ENCODE results near the gene ATG13. TPM values are rescaled to one million over a fixed set of nuclear protein-coding genes. Genes with fewer than 3 reads are reported as not detected.

Gene ATG13
- total RNA-seq, 1 donor from 2014 or later: 37.4 TPM

- DNase-seq (no peak), ATAC-seq (ENCODE audit: poor library complexity) (no peak)
- intact Hi-C loops (cut with DNase I): no loop called here
These were observed 64.5 kb downstream of the ATG13 start for GRCh38 chr11:46681814-46682213.

DNA sequence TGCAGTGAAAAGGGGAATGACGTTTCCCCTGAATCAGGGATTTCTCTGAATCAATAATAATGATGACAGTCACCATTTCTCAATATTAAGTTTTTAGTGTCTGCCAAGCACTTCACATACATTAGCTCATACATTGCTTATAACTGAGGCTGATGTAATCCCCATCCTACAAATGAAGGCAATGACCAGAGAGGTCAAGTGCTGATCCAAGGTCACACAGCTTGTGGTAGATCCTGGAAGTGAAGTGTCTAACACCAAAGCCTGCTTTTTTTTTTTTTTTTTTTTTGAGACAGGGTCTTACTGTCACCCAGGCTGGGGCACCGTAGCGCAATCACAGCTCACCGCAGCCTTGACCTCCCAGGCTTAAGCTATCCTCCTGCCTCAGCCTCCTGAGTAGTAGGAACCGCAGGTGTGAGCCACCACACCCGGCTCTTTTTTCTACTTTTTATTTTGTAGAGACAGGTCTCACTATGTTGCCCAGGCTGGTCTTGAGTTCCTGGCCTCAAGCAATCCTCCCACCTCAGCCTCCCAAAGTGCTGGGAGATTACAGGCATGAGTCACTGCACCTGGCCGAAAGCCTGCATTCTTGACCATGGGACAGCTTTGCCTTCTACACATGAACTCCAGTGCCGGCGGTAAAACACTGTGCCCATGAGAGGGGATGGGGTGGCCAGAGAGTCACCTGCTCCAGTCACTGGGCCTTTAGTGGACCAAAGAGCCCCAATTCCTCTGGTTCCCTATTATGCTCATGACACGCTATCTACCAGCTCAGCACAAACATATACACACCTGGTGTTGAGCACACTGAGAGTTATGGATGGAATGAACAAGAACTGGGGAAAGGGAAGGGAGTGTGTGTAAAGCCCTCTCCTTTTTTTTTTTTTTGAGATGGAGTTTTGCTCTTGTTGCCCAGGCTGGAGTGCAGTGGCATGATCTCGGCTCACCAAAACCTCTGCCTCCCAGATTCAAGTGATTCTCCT is 65.7 kb downstream of the ATG13 start:
- no peak for DNase-seq
- intact Hi-C loops (cut with DNase I): no loop called here
- no peak for ATAC-seq (ENCODE audit: poor library complexity)

DNA sequence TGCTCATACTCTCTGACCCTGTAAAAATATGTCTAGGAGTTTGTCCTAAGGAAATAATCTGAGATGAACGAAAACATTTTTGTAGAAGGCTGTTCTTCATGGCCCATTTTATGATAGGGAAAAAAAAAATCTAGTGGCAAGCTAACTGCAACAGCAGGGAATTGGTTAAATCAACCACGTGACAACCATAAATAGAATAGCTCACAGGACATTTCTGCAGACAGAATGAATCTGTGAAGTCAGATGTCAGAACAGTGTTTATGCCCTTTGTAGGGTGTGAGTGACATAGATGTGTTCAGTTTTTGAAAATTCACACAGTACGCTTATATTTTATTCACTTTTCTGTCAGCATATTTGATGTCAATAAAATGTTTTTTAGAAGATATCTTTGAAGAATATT is 67.0 kb downstream of the ATG13 start:
- no peak for DNase-seq
- ATAC-seq (ENCODE audit: poor library complexity): peak; percentile 84
- intact Hi-C loops (cut with DNase I): no loop called here

DNA sequence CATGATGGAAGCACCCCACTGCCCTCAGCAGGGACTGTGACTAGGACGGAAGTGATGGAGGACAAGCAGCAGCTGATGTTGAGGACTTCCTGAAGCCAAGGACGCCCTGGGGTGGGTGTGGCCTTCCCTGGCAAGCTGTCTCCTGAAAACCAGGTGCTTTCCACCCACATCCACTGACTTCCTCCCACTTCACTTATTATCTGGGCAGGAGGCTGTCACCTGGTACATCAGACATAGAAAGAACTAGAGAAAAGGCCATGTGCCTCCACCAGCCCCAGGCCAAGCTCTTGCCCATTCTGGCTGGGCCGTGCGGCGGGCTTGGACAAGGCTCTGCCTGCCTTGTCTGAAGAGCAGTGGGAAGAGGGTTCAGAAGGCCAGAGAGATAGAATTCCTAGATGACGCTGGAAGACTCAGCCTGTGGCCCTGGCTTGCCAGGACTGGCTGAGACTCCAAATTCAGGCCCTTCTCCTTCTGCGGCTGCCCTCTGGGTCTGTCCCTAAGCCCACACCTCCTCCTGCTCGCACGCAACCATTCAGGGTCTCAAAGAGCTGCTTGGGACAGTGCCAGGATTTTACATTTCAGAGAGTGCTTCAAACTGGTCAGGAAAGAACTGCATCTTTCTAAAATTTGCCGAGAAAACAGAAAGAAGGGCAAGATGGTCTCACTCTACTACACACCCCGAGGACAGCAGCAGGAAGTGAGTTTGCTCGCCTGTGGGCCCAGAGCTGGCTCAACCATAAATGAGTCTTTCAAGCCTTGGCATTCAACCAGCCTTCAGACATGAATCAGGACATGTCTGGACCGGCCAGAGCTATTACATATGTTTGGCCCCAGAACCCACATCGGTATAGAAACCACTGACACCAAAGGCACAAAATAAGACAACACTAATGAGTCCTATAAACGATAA is 69.8 kb downstream of the ATG13 start:
- DNase-seq: peak; percentile 32
- intact Hi-C loops (cut with DNase I): no loop called here
- peak; percentile 18 for ATAC-seq (ENCODE audit: poor library complexity)

DNA sequence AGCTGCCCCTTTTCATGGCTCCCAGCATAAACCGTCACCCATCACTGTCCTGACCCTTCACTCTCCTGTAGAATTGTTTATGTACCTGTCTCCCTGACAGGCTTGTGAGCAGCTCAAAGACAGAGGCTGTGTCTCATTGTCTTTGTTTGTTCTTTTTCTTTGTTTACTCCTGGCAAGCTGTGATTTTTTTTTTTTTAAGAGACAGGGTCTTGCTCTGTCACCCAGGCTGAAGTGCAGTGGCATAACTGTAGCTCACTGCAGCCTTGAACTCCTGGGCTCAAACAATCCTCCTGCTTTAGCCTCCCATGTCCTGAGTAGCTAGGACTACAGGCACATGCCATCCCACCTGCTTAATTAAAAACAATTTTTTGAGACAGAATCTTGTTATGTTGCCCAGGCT is 73.3 kb downstream of the ATG13 start:
- DNase-seq: no peak
- ATAC-seq (ENCODE audit: poor library complexity): no peak
- intact Hi-C loops (cut with DNase I): loop anchor here (10.0 kb wide), 1 partner anchor 76 kb away; the partner anchor contains the start of genes ATG13 and HARBI1

DNA sequence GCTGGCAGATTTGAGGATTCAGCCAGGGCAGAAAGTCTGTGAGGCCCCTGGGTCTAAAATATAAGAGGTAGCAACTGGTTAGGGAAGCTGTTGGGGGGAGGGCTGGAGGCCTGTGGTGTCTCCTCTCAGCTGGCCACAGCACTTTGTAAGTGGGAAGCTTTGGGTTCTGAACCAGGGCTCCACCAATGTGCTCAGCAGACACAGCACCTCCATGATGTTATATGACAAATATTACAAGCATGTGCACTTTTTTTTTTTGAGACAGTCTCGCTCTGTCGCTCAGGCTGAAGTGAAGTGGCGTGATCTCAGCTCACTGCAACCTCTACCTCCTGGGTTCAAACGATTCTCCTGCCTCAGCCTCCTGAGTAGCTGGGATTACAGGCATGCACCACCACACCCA is 75.1 kb downstream of the ATG13 start:
- intact Hi-C loops (cut with DNase I): loop anchor here (10.0 kb wide), 1 partner anchor 78 kb away; the partner anchor contains the start of genes ATG13 and HARBI1
- ATAC-seq (ENCODE audit: poor library complexity) (no peak), DNase-seq (no peak)

- intact Hi-C loops (cut with DNase I): loop anchor here (10.0 kb wide), 1 partner anchor 79 kb away; the partner anchor contains the start of genes ATG13 and HARBI1
- DNase-seq (no peak), ATAC-seq (ENCODE audit: poor library complexity) (no peak)
These were observed 76.3 kb downstream of the ATG13 start for GRCh38 chr11:46693597-46694012.

GRCh38 chr11:46694072-46694471 is 76.7 kb downstream of the ATG13 start:
- intact Hi-C loops (cut with DNase I): loop anchor here (10.0 kb wide), 1 partner anchor 79 kb away; the partner anchor contains the start of genes ATG13 and HARBI1
- no peak for DNase-seq

DNA sequence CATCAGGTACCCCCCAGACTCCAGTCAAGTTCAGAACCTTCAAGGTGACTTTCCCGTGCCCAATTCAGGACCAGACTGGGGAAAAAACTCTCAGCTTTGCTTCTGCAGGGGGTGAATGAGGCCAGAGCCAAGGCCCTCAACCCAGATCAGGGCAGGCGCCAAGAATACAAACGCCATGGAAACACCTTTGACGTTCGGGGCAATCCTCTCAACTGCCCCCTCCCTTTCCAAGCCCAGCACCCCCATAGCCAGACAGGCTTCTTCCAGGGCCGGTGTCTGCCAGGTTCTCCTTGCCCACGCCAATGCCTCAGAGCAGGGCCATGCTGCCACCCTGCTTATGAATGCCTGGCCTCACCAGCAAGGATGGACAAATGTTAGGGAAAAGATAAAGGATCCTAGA is 77.3 kb downstream of the ATG13 start:
- DNase-seq (no peak), ATAC-seq (ENCODE audit: poor library complexity) (no peak)
- intact Hi-C loops (cut with DNase I): loop anchor here (10.0 kb wide), 1 partner anchor 80 kb away; the partner anchor contains the start of genes ATG13 and HARBI1

More at GRCh38 chr11:46694072-46694471, 76.7 kb downstream of the ATG13 start:
- ATAC-seq (ENCODE audit: poor library complexity): no peak

DNA sequence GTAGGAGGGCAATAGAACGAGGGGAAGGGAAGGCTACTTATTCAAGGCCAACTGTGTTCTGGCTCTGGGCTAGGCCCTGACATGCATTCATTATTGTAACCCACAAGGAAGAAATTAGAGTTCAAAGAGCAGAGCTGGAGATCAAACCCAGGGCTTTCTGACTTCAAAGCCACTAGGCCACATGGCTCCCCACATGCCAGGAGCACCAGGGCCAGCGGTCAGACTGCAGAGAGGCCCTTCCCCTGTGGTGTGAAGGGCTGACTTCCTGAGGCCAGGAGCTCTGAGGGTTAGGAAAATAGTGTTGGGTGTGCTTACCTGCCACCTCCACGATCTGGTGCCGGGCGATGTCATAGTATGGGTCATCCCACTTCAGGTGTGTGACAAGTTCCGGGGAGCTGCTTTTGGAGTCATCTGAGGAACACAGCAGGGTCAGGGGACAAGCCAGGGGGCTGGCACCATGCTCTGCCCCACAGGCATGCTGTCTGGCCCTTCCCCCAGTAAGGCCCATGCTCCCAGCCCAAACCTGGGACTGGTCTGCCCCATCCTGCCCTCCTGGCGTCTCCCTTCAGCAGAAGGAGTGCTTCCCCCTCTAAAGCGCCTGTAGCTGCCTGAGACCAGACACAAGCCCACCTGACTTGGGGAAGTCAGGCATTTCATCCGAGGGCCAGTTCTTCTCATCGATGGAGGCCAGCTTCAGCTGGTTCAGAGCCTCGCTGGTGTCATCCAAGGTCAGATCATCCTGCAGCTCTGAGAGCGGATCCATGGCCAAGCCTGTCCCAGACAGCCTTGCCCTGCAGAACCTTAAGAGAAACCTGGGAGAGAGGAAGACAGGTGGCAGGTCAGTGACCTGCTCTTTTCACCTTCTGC is 78.2 kb downstream of the ATG13 start:
- ATAC-seq (ENCODE audit: poor library complexity) (no peak), DNase-seq (no peak)
- intact Hi-C loops (cut with DNase I): loop anchor here (10.0 kb wide), 1 partner anchor 81 kb away; the partner anchor contains the start of genes ATG13 and HARBI1

DNA sequence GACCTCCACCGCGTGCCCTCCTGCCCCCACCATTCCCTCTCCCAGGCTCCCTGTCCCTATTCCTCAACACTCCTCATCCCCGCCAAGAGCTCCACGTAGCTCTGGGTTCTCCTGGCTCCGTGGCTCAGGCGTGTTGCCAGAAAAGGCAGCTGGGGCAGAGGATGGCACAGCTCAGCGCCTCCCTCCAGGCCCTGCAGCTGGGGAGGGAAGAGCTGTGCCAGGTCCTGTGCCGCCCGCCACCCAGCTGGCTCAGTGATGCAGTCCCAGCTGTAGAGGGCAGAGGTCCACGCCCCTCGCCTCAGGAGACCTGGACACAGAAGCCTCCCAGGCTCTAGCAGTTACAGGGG is 78.8 kb downstream of the ATG13 start:
- DNase-seq: peak; percentile 86
- peak; percentile 68 for ATAC-seq (ENCODE audit: poor library complexity)
- intact Hi-C loops (cut with DNase I): loop anchor here (10.0 kb wide), 1 partner anchor 81 kb away; the partner anchor contains the start of genes ATG13 and HARBI1

- no peak for DNase-seq
- no peak for ATAC-seq (ENCODE audit: poor library complexity)
- intact Hi-C loops (cut with DNase I): loop anchor here (10.0 kb wide), 1 partner anchor 83 kb away; the partner anchor contains the start of genes ATG13 and HARBI1
These were observed 80.0 kb downstream of the ATG13 start for GRCh38 chr11:46697303-46697702.

DNA sequence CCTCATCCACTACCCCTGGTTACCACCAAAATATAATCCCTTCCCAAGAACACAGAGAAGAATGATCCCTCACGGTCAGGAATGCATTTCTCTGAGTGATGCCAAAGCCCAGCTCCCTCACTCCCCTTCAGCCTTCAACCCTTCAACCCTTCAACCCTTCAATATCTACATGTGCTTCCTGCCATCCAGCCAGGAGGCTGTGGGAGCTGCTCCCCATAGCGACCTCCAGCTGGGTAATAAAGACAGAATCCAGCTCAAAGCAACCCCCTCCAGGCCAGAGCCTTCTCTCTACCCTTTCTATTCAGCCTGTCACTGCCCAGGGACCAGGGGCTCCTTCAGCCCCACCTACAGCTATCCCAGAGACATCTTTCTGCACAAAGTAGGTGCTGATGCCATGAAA is 80.4 kb downstream of the ATG13 start:
- DNase-seq (no peak), ATAC-seq (ENCODE audit: poor library complexity) (no peak)
- intact Hi-C loops (cut with DNase I): loop anchor here (10.0 kb wide), 1 partner anchor 83 kb away; the partner anchor contains the start of genes ATG13 and HARBI1

DNA sequence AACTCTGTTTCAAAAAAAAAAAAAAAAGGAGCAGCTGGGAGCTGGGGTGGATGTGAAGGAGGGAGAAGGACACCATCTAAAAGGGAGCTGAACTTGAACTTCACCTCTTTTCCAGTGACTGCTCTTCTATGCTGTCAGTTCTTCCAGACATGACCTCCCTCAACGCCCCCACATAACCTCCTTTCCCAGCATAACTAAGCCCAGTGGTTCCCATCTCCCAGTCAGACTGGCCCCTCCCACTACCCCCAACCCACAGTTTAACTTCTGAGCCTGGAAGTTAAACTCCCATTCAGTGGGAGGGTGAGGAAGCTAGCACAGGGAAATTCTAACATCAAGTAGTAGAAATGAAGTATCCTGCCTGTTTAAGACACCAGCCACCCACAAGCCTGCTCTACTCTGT is 81.2 kb downstream of the ATG13 start:
- intact Hi-C loops (cut with DNase I): loop anchor here (10.0 kb wide), 1 partner anchor 84 kb away; the partner anchor contains the start of genes ATG13 and HARBI1
- DNase-seq (no peak), ATAC-seq (ENCODE audit: poor library complexity) (no peak)

- ATAC-seq (ENCODE audit: poor library complexity) (peak; percentile 95), DNase-seq (peak; percentile 99)
- intact Hi-C loops (cut with DNase I): no loop called here
These were observed 83.1 kb downstream of the ATG13 start, which contains the start of the genes ARHGAP1 and ZNF408 for GRCh38 chr11:46700241-46701077. Gene ARHGAP1 (minus strand): TSS chr11:46700619. CDS start chr11:46696107, 4,512 bp downstream. Gene ZNF408 (plus strand): TSS chr11:46701031. CDS start chr11:46701048, 17 bp downstream.

DNA sequence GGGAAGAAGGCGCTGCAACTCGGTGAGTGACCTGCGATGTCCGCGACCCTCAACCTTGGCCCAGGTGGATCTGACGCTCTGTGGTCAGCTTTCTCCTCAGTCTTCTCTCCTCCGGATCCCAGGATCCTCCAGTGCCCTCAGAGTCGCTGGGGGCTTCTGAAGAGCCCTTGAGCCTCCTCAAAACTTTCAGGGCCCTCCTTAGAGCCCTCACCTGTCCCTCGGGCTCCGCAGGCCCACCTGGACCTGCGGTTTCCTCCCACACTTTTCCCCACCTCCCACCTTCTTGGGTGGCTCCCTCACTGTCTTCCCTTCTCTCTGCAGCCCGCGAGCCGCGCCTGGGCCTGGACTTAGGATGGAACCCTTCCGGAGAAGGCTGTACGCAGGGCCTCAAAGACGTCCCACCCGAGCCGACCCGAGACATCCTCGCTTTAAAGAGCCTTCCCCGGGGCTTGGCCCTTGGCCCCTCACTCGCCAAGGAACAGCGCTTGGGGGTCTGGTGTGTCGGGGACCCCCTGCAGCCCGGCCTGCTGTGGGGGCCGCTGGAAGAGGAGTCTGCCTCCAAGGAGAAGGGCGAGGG is 83.8 kb downstream of the ATG13 start:
- DNase-seq: no peak
- intact Hi-C loops (cut with DNase I): no loop called here
- no peak for ATAC-seq (ENCODE audit: poor library complexity)

All from Right ventricle myocardium superior (tissue), 1 donor.